H1 (cell line): ENCODE results near the gene USP10. TPM values are rescaled to one million over a fixed set of nuclear protein-coding genes. Genes with fewer than 3 reads are reported as not detected.

Source experiments
- CTCF ChIA-PET: fragments of 300-600 bp; sonication (Branson Sonifier 250); formaldehyde crosslinking; loops from one replicate; lab custom pipeline; 2021; ENCODE audit not compliant: partially characterized antibody; lab: Charles Lee
- POLR2A ChIA-PET: fragments of 300-600 bp; sonication (Branson Sonifier 250); formaldehyde crosslinking; loops from one replicate; lab custom pipeline; 2021; ENCODE audit warnings: inconsistent platforms; ENCODE audit not compliant: partially characterized antibody; lab: Charles Lee
- DNase-seq, 2 experiments: peaks; one replicate each; pipeline versions ENCODE4 v3.0.0 to v3.0.0-alpha.2; 2010 to 2022; ENCODE audit warnings: low spot score in 2 of 2, low read depth in 1 of 2, mixed read lengths in 1 of 2
- FAIRE-seq: peaks from 2 replicates; lab custom pipeline; 2011; peaks lifted over from hg19 to GRCh38; lab: Jason Lieb, UNC
- H2AFZ ChIP-seq: 2 replicates; pipeline ENCODE4 v1.8.1; 2012; ENCODE audit warnings: low read length, inconsistent platforms
- H2AK5ac ChIP-seq: 2 replicates; pipeline ENCODE4 v1.6.1; 2013; ENCODE audit warnings: low read depth, low read length
- H2BK120ac ChIP-seq: replicated peaks from 2 replicates; pipeline ENCODE3; 2013; ENCODE audit warnings: low read depth, low read length, inconsistent platforms
- H2BK12ac ChIP-seq: 2 replicates; pipeline ENCODE4 v1.6.1; 2013; ENCODE audit warnings: low read depth, low read length
- H2BK15ac ChIP-seq: 2 replicates; pipeline ENCODE4 v1.6.1; 2013; ENCODE audit warnings: low read length
- H2BK20ac ChIP-seq: 2 replicates; pipeline ENCODE4 v1.6.1; 2013; ENCODE audit warnings: low read length
- H2BK5ac ChIP-seq: 2 replicates; pipeline ENCODE4 v1.6.1; 2013; ENCODE audit warnings: low read depth, low read length
- H3K14ac ChIP-seq: 2 replicates; pipeline ENCODE4 v1.6.1; 2013; ENCODE audit warnings: inconsistent platforms; ENCODE audit not compliant: insufficient read length
- H3K18ac ChIP-seq: 2 replicates; pipeline ENCODE4 v1.6.1; 2013; ENCODE audit warnings: low read length; ENCODE audit errors: extremely low read depth
- H3K23ac ChIP-seq: 2 replicates; pipeline ENCODE4 v1.6.1; 2013; ENCODE audit warnings: inconsistent platforms; ENCODE audit not compliant: insufficient read length
- H3K23me2 ChIP-seq: 2 replicates; pipeline ENCODE4 v1.6.1; 2013; ENCODE audit warnings: low read depth, low read length
- H3K27ac ChIP-seq: 2 replicates; pipeline ENCODE4 v1.6.1; 2011; ENCODE audit warnings: low read depth, low read length, inconsistent platforms
- H3K27me3 ChIP-seq, 4 experiments: replicated peaks in 1 of 4; 1 replicate in 1 of 4; 2 replicates in 3 of 4; pipeline versions ENCODE4 v1.6.1 to v1.8.1; 2011 to 2013; ENCODE audit warnings: low read length in 3 of 4, mild to moderate bottlenecking in 3 of 4, inconsistent platforms in 2 of 4, mixed read lengths in 2 of 4, moderate library complexity in 1 of 4; ENCODE audit not compliant: control insufficient read depth in 3 of 4, insufficient read depth in 3 of 4; ENCODE audit errors: extremely low read depth in 1 of 4
- H3K36me3 ChIP-seq, 4 experiments: 2 replicates each; pipeline versions ENCODE4 v1.6.1 to v1.8.1; 2011 to 2013; ENCODE audit warnings: mild to moderate bottlenecking in 4 of 4, low read length in 3 of 4, moderate library complexity in 2 of 4, control low read depth in 1 of 4, inconsistent platforms in 1 of 4; ENCODE audit not compliant: insufficient read depth in 4 of 4, control insufficient read depth in 2 of 4
- H3K4ac ChIP-seq: replicated peaks from 2 replicates; pipeline ENCODE3; 2013; ENCODE audit warnings: low read length, low read depth, mixed read lengths, inconsistent platforms; ENCODE audit not compliant: insufficient read length
- H3K4me1 ChIP-seq, 4 experiments: replicated peaks in 1 of 4; 1 replicate in 1 of 4; 2 replicates in 3 of 4; pipeline versions ENCODE4 v1.6.1 to v1.8.1; 2011 to 2013; ENCODE audit warnings: low read length in 3 of 4, inconsistent platforms in 2 of 4, mixed read lengths in 1 of 4; ENCODE audit not compliant: insufficient read depth in 4 of 4, control insufficient read depth in 3 of 4
- H3K4me2 ChIP-seq, 2 experiments: 2 replicates each; pipeline versions ENCODE4 v1.6.1 to v1.8.1; 2011 to 2013; ENCODE audit warnings: low read depth in 2 of 2, low read length in 2 of 2, control low read depth in 1 of 2, inconsistent platforms in 1 of 2, mild to moderate bottlenecking in 1 of 2; ENCODE audit not compliant: insufficient read depth in 1 of 2
- H3K4me3 ChIP-seq, 4 experiments: fragments of 200-600, 300-600 bp in 1 of 4; sonication (generic), shearing (Covaris generic), sonication (Bioruptor Twin) in 1 of 4; 2 replicates each; pipeline versions ENCODE4 v1.5.1 to v1.8.1; 2011 to 2016; ENCODE audit warnings: low read length in 4 of 4, low read depth in 3 of 4, control low read depth in 2 of 4, inconsistent platforms in 2 of 4, mild to moderate bottlenecking in 2 of 4, mixed read lengths in 1 of 4, moderate library complexity in 1 of 4; ENCODE audit not compliant: insufficient read depth in 2 of 4; ENCODE audit errors: extremely low read depth in 1 of 4
- H3K56ac ChIP-seq: replicated peaks from 2 replicates; pipeline ENCODE3; 2013; ENCODE audit warnings: low read depth, mild to moderate bottlenecking, mixed read lengths, low read length, inconsistent platforms; ENCODE audit not compliant: insufficient read length
- H3K79me1 ChIP-seq: 2 replicates; pipeline ENCODE4 v1.6.1; 2013; ENCODE audit warnings: low read depth, low read length, control low read depth
- H3K79me2 ChIP-seq, 2 experiments: 2 replicates each; pipeline versions ENCODE4 v1.6.1 to v1.8.1; 2012 to 2013; ENCODE audit warnings: low read length in 2 of 2, mild to moderate bottlenecking in 2 of 2, inconsistent platforms in 1 of 2; ENCODE audit not compliant: insufficient read depth in 2 of 2, control insufficient read depth in 1 of 2
- H3K9ac ChIP-seq, 4 experiments: replicated peaks in 1 of 4; 1 replicate in 1 of 4; 2 replicates in 3 of 4; pipeline versions ENCODE4 v1.6.1 to v1.8.1; 2011 to 2013; ENCODE audit warnings: low read depth in 3 of 4, low read length in 3 of 4, control low read depth in 2 of 4, mild to moderate bottlenecking in 2 of 4, moderate library complexity in 2 of 4, inconsistent platforms in 1 of 4; ENCODE audit errors: extremely low read depth in 1 of 4
- H3K9me3 ChIP-seq, 2 experiments: 2 replicates each; pipeline versions ENCODE4 v1.6.1 to v1.8.1; 2012 to 2013; ENCODE audit warnings: mild to moderate bottlenecking in 2 of 2, moderate library complexity in 2 of 2, control low read depth in 1 of 2, inconsistent platforms in 1 of 2, low read depth in 1 of 2, low read length in 1 of 2, mixed read lengths in 1 of 2; ENCODE audit not compliant: insufficient read depth in 2 of 2
- H4K20me1 ChIP-seq, 2 experiments: replicated peaks in 1 of 2; 2 replicates each; pipeline versions ENCODE3 to v1.8.1; 2011 to 2013; ENCODE audit warnings: inconsistent platforms in 2 of 2, low read length in 2 of 2, mild to moderate bottlenecking in 1 of 2; ENCODE audit not compliant: insufficient read depth in 2 of 2, control insufficient read depth in 1 of 2
- H4K5ac ChIP-seq: 2 replicates; pipeline ENCODE4 v1.6.1; 2013; ENCODE audit warnings: low read length, low read depth, mixed read lengths, inconsistent platforms; ENCODE audit not compliant: insufficient read length
- H4K8ac ChIP-seq: 2 replicates; pipeline ENCODE4 v1.8.0; 2013; ENCODE audit warnings: mild to moderate bottlenecking, moderate library complexity, low read length, inconsistent platforms; ENCODE audit not compliant: insufficient read depth; ENCODE audit errors: extremely low read depth
- H4K91ac ChIP-seq: replicated peaks from 2 replicates; pipeline ENCODE3; 2013; ENCODE audit warnings: low read length, mixed read lengths, inconsistent platforms; ENCODE audit not compliant: insufficient read length
- BACH1 ChIP-seq: IDR thresholded peaks from 2 replicates; pipeline ENCODE4 v1.6.1; 2012; ENCODE audit warnings: low read length, improper control_type of control experiment
- EP300 ChIP-seq, 2 experiments: IDR thresholded peaks; 1 replicate in 1 of 2; 2 replicates in 1 of 2; pipeline ENCODE4 v1.6.1; 2011 to 2012; ENCODE audit warnings: low read depth in 2 of 2, low read length in 2 of 2, mild to moderate bottlenecking in 2 of 2, borderline replicate concordance in 1 of 2, inconsistent platforms in 1 of 2, moderate library complexity in 1 of 2
- FOSL1 ChIP-seq: IDR thresholded peaks from 2 replicates; pipeline ENCODE4 v1.6.1; 2011; ENCODE audit warnings: mild to moderate bottlenecking, low read depth, low read length, moderate library complexity; ENCODE audit not compliant: insufficient read depth
- GTF2F1 ChIP-seq: IDR thresholded peaks from 2 replicates; pipeline ENCODE4 v1.6.1; 2012; ENCODE audit warnings: low read depth, low read length, improper control_type of control experiment, borderline replicate concordance
- HDAC2 ChIP-seq, 2 experiments: fragments of 300-600 bp in 1 of 2; sonication (generic) in 1 of 2; IDR thresholded peaks; 2 replicates each; pipeline ENCODE4 v1.6.1; 2011 to 2012; ENCODE audit warnings: low read depth in 2 of 2, low read length in 2 of 2, mild to moderate bottlenecking in 2 of 2, moderate library complexity in 2 of 2, borderline replicate concordance in 1 of 2, inconsistent platforms in 1 of 2
- NANOG ChIP-seq: IDR thresholded peaks from 2 replicates; pipeline ENCODE4 v1.6.1; 2011; ENCODE audit warnings: low read length, low read depth, mild to moderate bottlenecking, inconsistent platforms; ENCODE audit not compliant: insufficient read depth, poor library complexity, severe bottlenecking
- POLR2A ChIP-seq, 2 experiments: IDR thresholded peaks; 1 replicate in 1 of 2; 2 replicates in 1 of 2; pipeline ENCODE4 v1.6.1; 2011; ENCODE audit warnings: low read depth in 2 of 2, low read length in 2 of 2, mild to moderate bottlenecking in 2 of 2; ENCODE audit errors: control extremely low read depth in 1 of 2
- POLR2AphosphoS5 ChIP-seq: IDR thresholded peaks from 2 replicates; pipeline ENCODE4 v1.6.1; 2011; ENCODE audit warnings: low read depth, low read length
- SIX5 ChIP-seq: IDR thresholded peaks from 2 replicates; pipeline ENCODE4 v1.6.1; 2011; ENCODE audit warnings: mild to moderate bottlenecking, low read depth, low read length
- WGBS, 2 experiments: shearing (Covaris generic) in 1 of 2; methylation state at CpG; one replicate each; pipeline versions ENCODE4 v1.1.6 to v1.1.7; 2013 to 2015; ENCODE audit warnings: low lambda C conversion rate in 2 of 2, mixed read lengths in 2 of 2, inconsistent platforms in 1 of 2, low coverage in 1 of 2, missing lambda C conversion rate in 1 of 2; ENCODE audit not compliant: insufficient replicate concordance in 2 of 2, insufficient coverage in 1 of 2, insufficient read length in 1 of 2; ENCODE audit errors: extremely low coverage in 1 of 2, missing lambda C conversion rate in 1 of 2; 5-methylcytosine and 5-hydroxymethylcytosine counted together
- polyA plus RNA-seq, 7 experiments: library from polyadenylated mRNA; depleted of rRNA in 3 of 7; stranded (reverse) in 5 of 7; unstranded in 2 of 7; fragments of >200 nt in 5 of 7; fragments of 200-250 nt in 2 of 7; gene quantifications; 1 replicate in 5 of 7; 2 replicates in 1 of 7; 4 replicates in 1 of 7; pipeline versions ENCODE4 v1.2.1 to v1.2.3, GENCODE V29; 2011 to 2013; ENCODE audit warnings: missing spikeins in 2 of 7, mixed read lengths in 2 of 7
- total RNA-seq: library from RNA; stranded (reverse); fragmentation: NEBNext Ultra II Directional; extraction: Animal tissue kit (Norgen Biotek cat#: 25700); gene quantifications from 2 replicates; pipeline ENCODE4 v1.2.1, GENCODE V29; 2021
- TF ChIP-seq, protein P1 (sequence below): IDR thresholded peaks from 2 replicates; pipeline ENCODE4 v1.6.1; 2011; ENCODE audit warnings: low read depth, mild to moderate bottlenecking, low read length; ENCODE audit not compliant: insufficient read depth

USP10 gene
- total and polyA plus RNA-seq, 2 of the 8 experiments (the other 6 are each of a cell fraction or from before 2014, with no cell fraction given) = 171 to 195 TPM

DNA sequence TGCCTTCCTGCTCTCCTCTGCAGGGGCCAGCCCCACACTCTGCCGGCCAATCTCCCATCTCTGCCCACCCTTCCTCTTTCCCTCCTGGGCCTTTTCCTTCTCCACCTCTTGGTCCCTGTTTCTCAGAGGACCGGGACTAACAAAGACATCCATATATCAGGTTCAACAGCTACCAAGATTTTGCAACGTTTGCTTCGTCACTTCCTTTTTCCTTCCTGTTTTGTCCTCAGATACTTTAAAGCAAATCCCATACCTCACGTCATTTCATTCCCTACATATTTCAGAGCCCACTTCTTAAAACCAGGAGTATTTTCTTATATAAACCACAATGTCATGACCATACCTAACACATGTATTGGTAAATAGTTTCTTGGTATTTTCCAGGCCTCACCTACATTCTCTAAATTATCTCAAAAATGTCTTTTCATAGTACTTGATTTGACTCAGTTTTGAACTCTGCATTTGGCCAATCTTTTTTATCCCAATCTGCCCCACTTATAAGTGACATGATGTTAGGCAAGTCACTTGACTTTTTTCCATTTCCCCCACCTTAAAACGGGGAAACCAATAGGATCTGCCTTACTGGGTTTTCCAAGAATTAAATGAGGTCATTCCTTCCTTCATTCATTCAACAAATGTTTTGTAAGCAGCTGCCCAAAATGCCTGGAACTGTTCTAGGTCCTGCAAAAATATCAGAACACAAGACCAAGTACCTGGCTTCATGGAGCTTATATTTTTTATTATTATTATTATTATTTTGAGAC is 7.2 kb upstream of the USP10 start:
- no peaks in the 10 kb centered on the region for H3K79me2 ChIP-seq
- H3K9me3 ChIP-seq = no peaks in the 10 kb centered on the region
- no peaks in the 10 kb centered on the region for H3K23me2 ChIP-seq
- no peak overlapping the region for H3K56ac ChIP-seq
- no peak overlapping the region for H2AFZ ChIP-seq
- H2AK5ac ChIP-seq = no peak overlapping the region
- no peaks in the 10 kb centered on the region for H3K4me1 ChIP-seq
- POLR2A ChIA-PET = no interaction called here
- no peak overlapping the region for H2BK20ac ChIP-seq
- H3K27me3 ChIP-seq = no peaks in the 10 kb centered on the region
- no peak overlapping the region for H4K91ac ChIP-seq
- H4K8ac ChIP-seq = no peak overlapping the region
- no peak for FAIRE-seq
- no peak overlapping the region for H3K9ac ChIP-seq
- H2BK120ac ChIP-seq = no peak overlapping the region
- no peak overlapping the region for H3K14ac ChIP-seq
- no peak overlapping the region for H3K27ac ChIP-seq
- H3K36me3 ChIP-seq = no peaks in the 10 kb centered on the region
- no peak for DNase-seq
- CTCF ChIA-PET = interaction anchor here (0.5 to 3.1 kb wide), 7 partner anchors 13 to 47 kb away, joined by 3 to 13 read pairs (median 3); no protein-coding TSS in a partner anchor
- no peaks in the 10 kb centered on the region for H4K20me1 ChIP-seq
- no peak overlapping the region for H3K23ac ChIP-seq
- 91% methylated on average over 6 of the region's 6 CpGs; no CpG with 5 or more reads in 1 of the 2 experiments for WGBS, 2 experiments
- H3K79me1 ChIP-seq = no peaks in the 10 kb centered on the region
- no peak overlapping the region for H2BK12ac ChIP-seq
- no peak overlapping the region for H3K18ac ChIP-seq
- no peak overlapping the region for H4K5ac ChIP-seq
- H2BK15ac ChIP-seq = no peak overlapping the region
- no peak overlapping the region for H3K4me2 ChIP-seq
- H2BK5ac ChIP-seq = no peak overlapping the region
- H3K4ac ChIP-seq = no peak overlapping the region
- H3K4me3 ChIP-seq = no peak overlapping the region
- TF ChIP-seq GTF2F1 (no peak), HDAC2 (IDR thresholded peaks at IDR 0.05; ENCODE audit: borderline replicate concordance in 1 of 2, low read depth in 2 of 2, low read length in 2 of 2) (no peak), BACH1 (no peak), POLR2AphosphoS5 (no peak), POLR2A (IDR thresholded peaks at IDR 0.05; ENCODE audit: control extremely low read depth in 1 of 2, low read depth in 2 of 2, low read length in 2 of 2) (no peak), NANOG (no peak), SIX5 (no peak), FOSL1 (no peak), EP300 (IDR thresholded peaks at IDR 0.05; ENCODE audit: borderline replicate concordance in 1 of 2, low read depth in 2 of 2, low read length in 2 of 2) (no peak)
- TF ChIP-seq, protein P1, sequence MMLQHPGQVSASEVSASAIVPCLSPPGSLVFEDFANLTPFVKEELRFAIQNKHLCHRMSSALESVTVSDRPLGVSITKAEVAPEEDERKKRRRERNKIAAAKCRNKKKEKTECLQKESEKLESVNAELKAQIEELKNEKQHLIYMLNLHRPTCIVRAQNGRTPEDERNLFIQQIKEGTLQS = no peak
